Testis (tissue), 3 donors: ENCODE data around the gene ARL15. TPM values are rescaled to one million over a fixed set of nuclear protein-coding genes. Genes with fewer than 3 reads are reported as not detected.

Experiments
- DNase-seq: peaks from one replicate; pipeline ENCODE4 v3.0.0-alpha.2; 2019
- H3K27ac ChIP-seq, 2 donors: fragments of 200-600 bp; sonication (generic); one replicate each; pipeline ENCODE4 v1.5.1; 2019
- H3K27me3 ChIP-seq: fragments of 200-600 bp; sonication (generic); one replicate; pipeline ENCODE4 v1.5.1; 2019
- H3K36me3 ChIP-seq: fragments of 200-600 bp; sonication (generic); one replicate; pipeline ENCODE4 v1.5.1; 2017; ENCODE audit warnings: low read depth; ENCODE audit errors: missing control alignments
- H3K4me1 ChIP-seq: fragments of 200-600 bp; sonication (generic); one replicate; pipeline ENCODE4 v1.5.1; 2019
- H3K4me3 ChIP-seq, 2 donors: fragments of 200-600 bp; sonication (generic); one replicate each; pipeline ENCODE4 v1.5.1; 2017 to 2019
- H3K9me3 ChIP-seq: fragments of 200-600 bp; sonication (generic); one replicate; pipeline ENCODE4 v1.5.1; 2017
- POLR2A ChIP-seq: fragments of 450-650 bp; IDR thresholded peaks from one replicate; pipeline ENCODE4 v1.6.1; 2017; ENCODE audit warnings: antibody characterized with exemption, mild to moderate bottlenecking, moderate library complexity
- WGBS, 2 donors: methylation state at CpG; one replicate each; pipeline ENCODE4 v1.1.5; 2018; 5-methylcytosine and 5-hydroxymethylcytosine counted together
- intact Hi-C: fragments of 100-400 bp; cut with DNase I; formaldehyde crosslinking; loops from one replicate; pipeline ENCODE4 v1.15.1; 2023; ENCODE audit warnings: low total_unique reads
- polyA plus RNA-seq: library from polyadenylated mRNA; stranded (reverse); fragments of 350-450 nt; fragmentation: Illumina TruSeq; extraction: RNeasy Lipid Tissue Mini Kit (QIAGEN cat#74804); gene quantifications from one replicate; pipeline ENCODE4 v1.2.3, GENCODE V29; 2014; ENCODE audit warnings: low read depth, low replicate concordance; ENCODE audit not compliant: insufficient read depth
- total RNA-seq, 2 donors: library from RNA; depleted of rRNA; stranded (reverse); fragments of >200 nt; gene quantifications; one replicate each; pipeline ENCODE4 v1.2.3, GENCODE V29; 2016
- TF ChIP-seq, protein P1 (sequence below), 3 experiments: fragments of 450-650 bp in 2 of 3; fragments of 200-600 bp in 1 of 3; sonication (generic) in 1 of 3; IDR thresholded peaks; one replicate each; pipeline ENCODE4 v1.5.1; 2016 to 2019; ENCODE audit warnings: antibody characterized with exemption in 3 of 3, mild to moderate bottlenecking in 2 of 3, moderate library complexity in 1 of 3

ARL15 gene
- total and polyA plus RNA-seq, 3 donors from 2014 or later, result 36.6 to 88.6 (median 75.2) TPM

- no peak for TF ChIP-seq POLR2A
- TF ChIP-seq, protein P1, sequence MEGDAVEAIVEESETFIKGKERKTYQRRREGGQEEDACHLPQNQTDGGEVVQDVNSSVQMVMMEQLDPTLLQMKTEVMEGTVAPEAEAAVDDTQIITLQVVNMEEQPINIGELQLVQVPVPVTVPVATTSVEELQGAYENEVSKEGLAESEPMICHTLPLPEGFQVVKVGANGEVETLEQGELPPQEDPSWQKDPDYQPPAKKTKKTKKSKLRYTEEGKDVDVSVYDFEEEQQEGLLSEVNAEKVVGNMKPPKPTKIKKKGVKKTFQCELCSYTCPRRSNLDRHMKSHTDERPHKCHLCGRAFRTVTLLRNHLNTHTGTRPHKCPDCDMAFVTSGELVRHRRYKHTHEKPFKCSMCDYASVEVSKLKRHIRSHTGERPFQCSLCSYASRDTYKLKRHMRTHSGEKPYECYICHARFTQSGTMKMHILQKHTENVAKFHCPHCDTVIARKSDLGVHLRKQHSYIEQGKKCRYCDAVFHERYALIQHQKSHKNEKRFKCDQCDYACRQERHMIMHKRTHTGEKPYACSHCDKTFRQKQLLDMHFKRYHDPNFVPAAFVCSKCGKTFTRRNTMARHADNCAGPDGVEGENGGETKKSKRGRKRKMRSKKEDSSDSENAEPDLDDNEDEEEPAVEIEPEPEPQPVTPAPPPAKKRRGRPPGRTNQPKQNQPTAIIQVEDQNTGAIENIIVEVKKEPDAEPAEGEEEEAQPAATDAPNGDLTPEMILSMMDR (IDR thresholded peaks at IDR 0.05), result no peak
- H3K27ac ChIP-seq, result no peak overlapping the region
- H3K4me1 ChIP-seq, result peaks cover 3% of the 10 kb centered on the region
- intact Hi-C loops, result no loop called here
- no peaks in the 10 kb centered on the region for H3K9me3 ChIP-seq
- no peak for DNase-seq
- WGBS, 2 donors, result 63 to 72% methylated on average over 1 of the region's 1 CpG
- no peak overlapping the region for H3K4me3 ChIP-seq
- no peaks in the 10 kb centered on the region for H3K27me3 ChIP-seq
- no peaks in the 10 kb centered on the region for H3K36me3 ChIP-seq
These were observed 395.3 kb downstream of the ARL15 start for GRCh38 chr5:53915120-53915519.

- H3K27me3 ChIP-seq, result no peaks in the 10 kb centered on the region
- WGBS, 2 donors, result 74 to 75% methylated on average over 1 of the region's 1 CpG
- no peak overlapping the region for H3K4me3 ChIP-seq
- H3K4me1 ChIP-seq, result peaks cover 3% of the 10 kb centered on the region
- H3K27ac ChIP-seq, result no peak overlapping the region
- intact Hi-C loops, result no loop called here
- H3K9me3 ChIP-seq, result no peaks in the 10 kb centered on the region
- TF ChIP-seq POLR2A, result no peak
- TF ChIP-seq, protein P1 (IDR thresholded peaks at IDR 0.05), result no peak
- no peaks in the 10 kb centered on the region for H3K36me3 ChIP-seq
- DNase-seq, result no peak
These were observed 396.4 kb downstream of the ARL15 start for GRCh38 chr5:53913941-53914340.

DNA sequence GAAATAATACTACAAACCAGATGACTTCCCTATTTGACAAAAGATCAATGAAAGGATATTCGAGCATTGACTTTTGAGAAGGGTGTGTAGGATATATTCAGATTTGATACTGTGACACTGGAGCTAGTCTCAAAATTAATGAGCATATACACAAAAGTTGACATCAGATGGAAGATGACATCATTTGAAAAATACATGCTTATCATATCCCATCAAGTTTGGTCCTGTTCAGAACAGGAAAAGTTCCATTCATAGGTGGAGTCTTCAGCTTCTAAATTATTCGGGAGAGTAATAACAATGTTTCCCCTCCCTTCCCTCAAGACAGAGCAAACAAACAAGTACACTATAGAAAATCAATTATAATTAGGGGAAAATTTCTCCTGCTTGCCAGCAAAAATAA is 401.6 kb downstream of the ARL15 start:
- no peaks in the 10 kb centered on the region for H3K27me3 ChIP-seq
- 60 to 69% methylated on average over 2 of the region's 2 CpGs for WGBS, 2 donors
- DNase-seq, result no peak
- no peak overlapping the region for H3K27ac ChIP-seq
- no peaks in the 10 kb centered on the region for H3K36me3 ChIP-seq
- intact Hi-C loops, result no loop called here
- H3K9me3 ChIP-seq, result no peaks in the 10 kb centered on the region
- no peak overlapping the region for H3K4me3 ChIP-seq
- H3K4me1 ChIP-seq, result no peaks in the 10 kb centered on the region
- TF ChIP-seq, protein P1 (IDR thresholded peaks at IDR 0.05), result no peak
- no peak for TF ChIP-seq POLR2A

DNA sequence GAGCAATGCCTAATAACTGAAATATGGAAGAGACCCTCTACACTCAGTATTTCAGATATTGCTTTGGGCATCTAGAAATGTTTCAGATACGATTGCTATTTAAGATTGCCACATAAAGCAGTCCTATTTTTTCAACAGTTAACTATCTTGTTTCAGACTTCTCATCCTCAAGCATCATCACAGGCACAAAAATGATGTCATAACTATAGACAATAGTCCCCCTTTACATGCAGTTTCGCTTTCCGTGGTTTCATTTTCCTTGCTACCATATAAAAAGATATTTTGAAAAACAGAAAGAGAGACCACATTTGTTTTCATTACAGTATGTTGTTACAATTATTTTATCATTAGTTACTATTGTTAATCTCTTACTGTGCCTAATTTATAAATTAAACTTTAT is 402.5 kb downstream of the ARL15 start:
- intact Hi-C loops, result no loop called here
- TF ChIP-seq, protein P1 (IDR thresholded peaks at IDR 0.05), result no peak
- no peak for TF ChIP-seq POLR2A
- Histone ChIP-seq H3K4me3 (no peak overlapping the region), H3K27ac (no peak overlapping the region), H3K9me3 (no peaks in the 10 kb centered on the region), H3K27me3 (no peaks in the 10 kb centered on the region), H3K4me1 (no peaks in the 10 kb centered on the region), H3K36me3 (no peaks in the 10 kb centered on the region)
- DNase-seq, result no peak
- 71 to 78% methylated on average over 3 of the region's 3 CpGs for WGBS, 2 donors

GRCh38 chr5:53906736-53907135 is 403.6 kb downstream of the ARL15 start:
- DNase-seq, result no peak

More at GRCh38 chr5:53906736-53907135, 403.6 kb downstream of the ARL15 start:
- WGBS, 2 donors, result 83 to 96% methylated on average over 1 of the region's 1 CpG
- intact Hi-C loops, result no loop called here
- Histone ChIP-seq H3K4me3 (no peak overlapping the region), H3K27me3 (no peaks in the 10 kb centered on the region), H3K27ac (no peak overlapping the region), H3K36me3 (no peaks in the 10 kb centered on the region), H3K4me1 (no peaks in the 10 kb centered on the region), H3K9me3 (no peaks in the 10 kb centered on the region)
- no peak for TF ChIP-seq POLR2A
- TF ChIP-seq, protein P1 (IDR thresholded peaks at IDR 0.05), result no peak
